ENCODE data around the gene CXADR.

Gene CXADR

DNA sequence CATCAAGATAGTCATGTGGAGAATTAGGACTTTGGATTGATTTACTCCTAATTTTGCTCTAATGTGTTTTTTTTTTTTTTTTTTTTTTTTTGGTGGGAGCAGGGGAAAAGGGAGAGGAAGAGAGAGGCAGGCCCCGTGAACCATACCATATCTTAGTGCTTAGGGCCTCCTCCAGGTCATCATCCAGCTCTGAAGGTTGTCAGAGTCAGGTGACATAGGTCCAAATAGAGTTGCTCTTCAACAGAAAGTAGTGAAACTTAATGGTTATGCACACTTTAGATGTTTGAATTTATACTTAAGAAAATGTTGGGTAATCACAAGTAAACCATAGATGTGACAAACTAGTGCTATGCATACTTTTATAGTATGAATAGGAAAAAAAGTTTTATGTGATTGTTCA lies 32.2 kb downstream of the CXADR start:
- no peak for DNase-seq

- DNase-seq, result no peak
These were observed 35.4 kb downstream of the CXADR start for GRCh38 chr21:17548262-17548661.

DNA sequence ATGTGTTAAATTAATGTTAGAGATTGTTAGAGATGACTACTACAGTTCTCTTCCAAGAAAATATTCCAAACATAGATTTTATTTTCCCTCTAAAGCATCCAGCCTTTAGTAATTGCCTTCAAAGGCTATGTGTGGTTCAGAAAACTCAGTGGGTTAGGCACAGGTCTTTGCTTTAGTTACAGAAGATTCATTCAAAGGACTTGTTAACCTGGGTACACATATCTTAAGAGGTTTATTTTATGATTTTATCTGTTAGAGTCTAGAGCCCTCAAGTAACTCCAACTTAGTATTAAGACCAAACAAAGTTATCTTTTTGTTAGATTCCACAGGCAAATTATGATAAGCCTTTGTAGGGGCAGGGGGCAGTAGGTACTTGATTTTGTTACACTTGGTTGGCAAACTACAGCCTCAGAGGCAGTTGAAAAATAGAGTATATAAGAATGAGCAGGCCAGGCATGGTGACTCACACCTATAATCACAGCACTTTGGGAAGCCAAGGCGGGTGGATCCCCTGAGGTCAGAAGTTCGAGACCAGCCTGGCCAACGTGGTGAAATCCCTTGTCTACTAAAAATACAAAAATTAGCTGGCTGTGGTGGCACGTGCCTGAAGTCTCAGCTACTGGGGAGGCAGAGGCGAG lies 37.9 kb downstream of the CXADR start:
- no peak for DNase-seq

DNA sequence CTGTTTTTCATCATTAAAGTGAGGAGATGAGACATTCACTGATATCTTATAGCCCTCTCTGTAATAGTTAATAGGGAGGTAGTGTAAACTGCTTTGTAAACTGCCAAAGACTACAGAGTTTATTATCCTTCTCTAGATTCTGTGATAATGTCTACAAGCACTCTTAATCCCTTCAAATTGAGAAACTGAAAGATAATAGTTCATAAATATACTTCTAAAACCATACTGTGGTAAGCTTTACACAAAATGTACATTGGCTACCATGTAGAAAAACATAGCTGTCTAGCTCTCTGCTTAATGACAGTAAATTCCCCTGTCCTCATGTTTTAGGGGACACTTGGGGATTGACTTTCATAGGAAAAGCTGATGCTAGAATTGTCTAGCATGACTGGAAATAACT lies 39.6 kb downstream of the CXADR start:
- no peak for DNase-seq

DNA sequence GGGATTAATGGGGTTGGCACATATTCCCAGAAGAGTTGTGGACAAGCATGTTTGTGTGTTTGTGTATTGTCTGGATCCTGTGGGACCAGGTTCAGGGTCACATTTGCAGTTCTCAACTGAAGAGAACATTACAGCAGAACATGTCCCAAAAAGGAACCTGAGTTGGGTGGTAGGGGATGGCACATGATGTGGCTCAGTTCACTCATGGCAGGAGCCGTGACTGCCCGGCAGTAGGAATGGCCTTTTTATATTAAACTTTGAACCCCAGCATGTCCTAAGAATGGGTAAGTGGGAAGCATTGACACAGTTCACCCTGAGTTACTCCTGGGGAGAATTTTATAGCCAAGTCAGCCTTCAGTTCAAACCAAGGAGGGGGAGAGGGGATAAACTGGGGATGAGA lies 41.3 kb downstream of the CXADR start:
- DNase-seq, result no peak

GRCh38 chr21:17554679-17555465 lies 42.0 kb downstream of the CXADR start:
- no peak for DNase-seq

GRCh38 chr21:17560377-17561025 lies 47.7 kb downstream of the CXADR start:
- no peak for DNase-seq

GRCh38 chr21:17570786-17571185 lies 57.9 kb downstream of the CXADR start:
- no peak for DNase-seq

DNA sequence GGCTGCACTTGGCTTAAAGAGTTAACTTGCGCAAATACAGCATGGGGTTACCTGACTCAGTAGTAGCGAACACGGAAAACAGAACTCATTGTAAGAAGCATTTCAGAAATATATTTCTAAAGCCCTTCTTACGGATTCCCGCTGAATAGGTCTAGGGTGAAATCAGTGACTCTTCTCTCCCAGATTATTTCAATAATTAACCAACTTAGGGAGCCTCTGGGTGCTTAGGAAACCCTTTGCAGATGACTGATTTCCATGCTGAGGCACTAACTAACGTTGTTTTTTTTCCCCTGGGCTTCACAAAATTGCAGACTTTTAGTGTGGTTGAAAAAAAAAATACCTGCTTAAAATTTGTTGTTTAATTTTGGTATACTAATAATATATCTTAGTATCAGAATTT lies 59.6 kb downstream of the CXADR start:
- no peak for DNase-seq

- DNase-seq, result no peak
These were observed 62.2 kb downstream of the CXADR start for GRCh38 chr21:17575076-17575475.

GRCh38 chr21:17576080-17576835 lies 63.4 kb downstream of the CXADR start:
- no peak for DNase-seq

DNA sequence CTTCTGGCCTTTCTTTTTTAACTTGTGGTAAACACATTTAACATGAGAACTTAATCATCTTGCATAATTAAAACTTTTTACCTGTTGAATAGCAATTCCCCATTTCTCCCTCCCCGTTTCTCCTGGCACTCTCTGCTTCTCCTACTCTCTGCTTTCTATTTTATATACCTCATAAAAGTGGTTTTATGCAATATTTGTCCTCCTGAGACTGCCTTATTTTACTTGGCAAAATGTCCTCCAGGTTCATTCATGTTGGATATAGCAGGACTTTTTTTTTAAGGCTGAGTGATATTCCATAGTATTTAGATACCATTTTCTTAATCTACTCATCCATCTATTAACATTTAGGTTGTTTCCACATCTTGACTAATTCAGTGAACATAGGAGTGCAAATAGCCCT lies 64.9 kb downstream of the CXADR start:
- DNase-seq, result no peak

GRCh38 chr21:17578162-17578561 lies 65.3 kb downstream of the CXADR start:
- DNase-seq, result no peak

GRCh38 chr21:17578876-17579275 lies 66.0 kb downstream of the CXADR start:
- no peak for DNase-seq

- no peak for DNase-seq
These were observed 67.5 kb downstream of the CXADR start for GRCh38 chr21:17580319-17580718.

- no peak for DNase-seq
These were observed 71.1 kb downstream of the CXADR start for GRCh38 chr21:17583898-17584297.

DNA sequence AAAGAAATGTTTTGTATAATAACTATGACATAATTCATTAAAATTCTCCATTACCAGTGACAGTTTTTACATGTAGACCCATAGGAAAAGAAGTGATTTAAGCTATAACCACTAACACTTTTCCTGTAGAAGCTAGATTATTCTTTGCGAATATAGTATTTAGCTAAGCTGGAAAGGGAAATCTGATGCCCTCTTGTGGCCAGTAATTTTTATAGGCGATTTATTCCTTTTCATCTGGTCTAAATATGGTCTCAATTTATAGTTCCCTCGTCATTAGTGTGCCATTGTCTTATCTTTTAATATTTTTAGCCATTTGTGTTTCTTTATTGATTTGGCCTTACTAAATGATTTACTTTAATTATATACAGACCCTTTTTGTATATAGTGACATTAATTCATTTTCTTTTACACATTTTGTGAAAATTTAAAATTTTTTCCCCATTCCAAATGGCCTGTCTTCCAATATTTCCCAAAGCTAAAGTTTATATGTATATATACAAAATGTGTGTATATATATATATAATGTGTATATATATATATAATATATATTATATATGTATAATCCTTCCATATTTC lies 73.1 kb downstream of the CXADR start:
- no peak for DNase-seq

- DNase-seq, result no peak
These were observed 77.6 kb downstream of the CXADR start for GRCh38 chr21:17590430-17590829.

DNA sequence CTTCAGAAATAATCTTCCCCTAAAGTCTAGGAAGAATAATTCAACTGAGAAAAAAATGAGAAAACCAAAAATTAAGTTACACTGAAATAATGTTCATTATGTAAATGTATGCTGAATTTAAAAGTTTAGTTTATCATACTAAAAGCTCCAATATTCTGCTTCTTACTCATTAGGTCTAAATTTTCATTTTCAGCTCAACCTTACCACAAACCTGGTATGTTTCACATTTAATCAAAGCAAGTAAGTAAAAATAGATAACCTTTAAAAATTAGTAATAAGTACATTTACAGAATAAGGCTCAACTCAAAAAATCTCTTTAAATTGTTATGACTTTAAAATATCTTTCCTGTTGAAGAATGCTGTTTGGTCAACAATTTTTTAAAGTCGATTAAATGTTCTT lies 84.8 kb downstream of the CXADR start:
- DNase-seq, result no peak

GRCh38 chr21:17598437-17598836 lies 85.6 kb downstream of the CXADR start:
- DNase-seq, result no peak

DNA sequence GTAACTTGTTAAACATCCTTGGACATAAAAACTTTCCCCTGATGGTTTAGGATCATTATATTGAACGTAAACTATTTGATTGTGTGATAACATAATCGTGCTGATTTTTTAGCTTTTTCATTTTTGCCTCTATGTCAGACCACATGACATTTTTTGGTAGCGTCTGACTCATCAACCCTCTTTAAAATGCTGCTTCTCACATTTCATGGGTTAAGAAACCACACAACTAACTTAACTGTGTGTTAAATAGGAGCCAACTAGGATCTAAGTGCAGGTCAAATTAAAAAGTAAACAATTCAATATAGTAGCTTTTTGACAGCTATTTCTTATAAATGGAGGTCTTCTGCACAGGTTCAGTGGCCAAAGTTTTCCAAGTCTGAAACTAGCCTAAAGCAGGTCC lies 90.0 kb downstream of the CXADR start:
- no peak for DNase-seq

DNA sequence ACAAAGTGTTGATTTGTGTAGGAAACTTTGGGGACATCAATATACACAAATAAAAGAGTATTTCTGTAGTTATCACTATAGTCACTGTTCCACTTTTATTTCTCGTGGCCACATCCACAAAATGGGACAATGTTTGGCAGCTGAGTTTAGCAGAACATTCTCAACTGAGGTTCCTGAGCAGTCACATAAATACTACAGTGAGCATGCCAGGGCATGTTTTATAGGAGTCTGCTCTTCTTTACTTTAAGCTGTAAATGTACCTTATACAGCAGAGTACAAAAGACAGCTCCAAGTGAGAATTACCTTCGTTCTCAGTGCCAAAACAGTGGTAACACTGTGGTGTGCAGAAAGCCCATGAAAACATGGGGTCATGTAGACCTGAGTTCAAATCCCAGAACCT lies 94.8 kb downstream of the CXADR start:
- no peak for DNase-seq

DNA sequence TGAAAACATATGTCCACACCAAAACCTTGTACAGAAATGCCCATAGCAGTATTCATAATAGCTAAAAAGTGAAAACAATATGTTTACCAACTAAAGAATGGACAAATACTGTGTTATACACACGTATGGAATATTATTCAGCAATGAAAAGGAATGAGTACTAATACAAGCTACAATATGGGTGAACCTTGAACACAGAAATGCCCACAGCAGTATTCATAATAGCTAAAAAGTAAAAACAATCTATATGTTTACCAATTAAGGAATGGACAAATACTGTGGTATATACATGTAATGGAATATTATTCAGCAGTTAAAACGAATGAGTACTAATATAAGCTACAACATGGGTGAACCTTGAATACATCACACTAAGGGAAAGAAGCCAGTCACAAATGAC lies 96.8 kb downstream of the CXADR start:
- DNase-seq, result no peak
